ENCODE measurements around the gene PXK.

PXK gene

GRCh38 chr3:58351920-58352319 is 19.2 kb downstream of the PXK start:
- Histone ChIP-seq H3K9me3 (ENCODE audit: control insufficient read depth, low read length) (no peaks in the 10 kb centered on the region), H2BK12ac (ENCODE audit: low read length in 2 of 2) (peak overlapping the region in 1 of 2 experiments; percentile 15), H3K9ac (ENCODE audit: low read length) (no peak overlapping the region), H4K91ac (ENCODE audit: low read length) (no peak overlapping the region), H3K79me1 (replicated peaks; ENCODE audit: low read length, poor library complexity, severe bottlenecking) (peaks cover 13% of the 10 kb centered on the region), H2BK5ac (ENCODE audit: low read depth, low read length, poor library complexity, severe bottlenecking) (no peak overlapping the region), H3K4me2 (ENCODE audit: low read length, poor library complexity, severe bottlenecking) (no peak overlapping the region), H3K4me1 (ENCODE audit: control insufficient read depth, insufficient read depth, low read depth, low read length) (no peaks in the 10 kb centered on the region), H3K27ac (ENCODE audit: low read length, poor library complexity, severe bottlenecking) (no peak overlapping the region), H2AK5ac (ENCODE audit: low read length, severe bottlenecking) (no peak overlapping the region), H3K18ac (ENCODE audit: low read depth in 1 of 2, low read length in 2 of 2) (no peak overlapping the region), H2BK15ac (ENCODE audit: low read depth, poor library complexity, severe bottlenecking) (no peak overlapping the region), H3K4me3 (ENCODE audit: insufficient read depth in 1 of 2, low read depth in 1 of 2, low read length in 2 of 2) (no peak overlapping the region), H3K14ac (ENCODE audit: low read length in 2 of 2) (no peak overlapping the region), H4K8ac (ENCODE audit: low read length) (no peak overlapping the region), H3K23ac (ENCODE audit: low read length in 2 of 2) (no peak overlapping the region), H3K27me3 (ENCODE audit: control insufficient read depth in 1 of 2, insufficient read depth in 1 of 2, low read length in 2 of 2) (no peaks in the 10 kb centered on the region), H3K36me3 (ENCODE audit: control insufficient read depth in 1 of 2, insufficient read depth in 2 of 2, low read depth in 1 of 2, low read length in 2 of 2) (no peaks in the 10 kb centered on the region), H2AFZ (ENCODE audit: low read depth, low read length) (no peak overlapping the region), H2BK120ac (ENCODE audit: low read depth, low read length) (no peak overlapping the region), H3K4ac (ENCODE audit: low read depth in 1 of 2, low read length in 2 of 2) (no peak overlapping the region)
- no peak for DNase-seq
- WGBS, result 68% methylated on average over 3 of the region's 3 CpGs

GRCh38 chr3:58352626-58353025 is 19.9 kb downstream of the PXK start:
- H3K23ac ChIP-seq (ENCODE audit: low read length in 2 of 2), result no peak overlapping the region
- H3K4ac ChIP-seq (ENCODE audit: low read depth in 1 of 2, low read length in 2 of 2), result no peak overlapping the region
- no peak overlapping the region for H2BK5ac ChIP-seq (ENCODE audit: low read depth, low read length, poor library complexity, severe bottlenecking)
- no peak overlapping the region for H2AFZ ChIP-seq (ENCODE audit: low read depth, low read length)
- 95% methylated on average over 6 of the region's 6 CpGs for WGBS
- DNase-seq, result no peak
- peaks cover 13% of the 10 kb centered on the region for H3K79me1 ChIP-seq (replicated peaks; ENCODE audit: low read length, poor library complexity, severe bottlenecking)
- H3K4me2 ChIP-seq (ENCODE audit: low read length, poor library complexity, severe bottlenecking), result no peak overlapping the region
- H3K27ac ChIP-seq (ENCODE audit: low read length, poor library complexity, severe bottlenecking), result no peak overlapping the region
- peak overlapping the region; percentile 39 for H4K8ac ChIP-seq (ENCODE audit: low read length)
- no peak overlapping the region for H3K18ac ChIP-seq (ENCODE audit: low read depth in 1 of 2, low read length in 2 of 2)
- no peak overlapping the region for H3K9ac ChIP-seq (ENCODE audit: low read length)
- no peak overlapping the region for H3K4me3 ChIP-seq (ENCODE audit: insufficient read depth in 1 of 2, low read depth in 1 of 2, low read length in 2 of 2)
- H3K9me3 ChIP-seq (ENCODE audit: control insufficient read depth, low read length), result no peaks in the 10 kb centered on the region
- H2BK12ac ChIP-seq (ENCODE audit: low read length in 2 of 2), result peak overlapping the region in 1 of 2 experiments; percentile 34
- no peaks in the 10 kb centered on the region for H3K36me3 ChIP-seq (ENCODE audit: control insufficient read depth in 1 of 2, insufficient read depth in 2 of 2, low read depth in 1 of 2, low read length in 2 of 2)
- no peaks in the 10 kb centered on the region for H3K4me1 ChIP-seq (ENCODE audit: control insufficient read depth, insufficient read depth, low read depth, low read length)
- no peak overlapping the region for H2BK120ac ChIP-seq (ENCODE audit: low read depth, low read length)
- no peak overlapping the region for H4K91ac ChIP-seq (ENCODE audit: low read length)
- no peak overlapping the region for H2AK5ac ChIP-seq (ENCODE audit: low read length, severe bottlenecking)
- H2BK15ac ChIP-seq (ENCODE audit: low read depth, poor library complexity, severe bottlenecking), result no peak overlapping the region
- no peaks in the 10 kb centered on the region for H3K27me3 ChIP-seq (ENCODE audit: control insufficient read depth in 1 of 2, insufficient read depth in 1 of 2, low read length in 2 of 2)
- no peak overlapping the region for H3K14ac ChIP-seq (ENCODE audit: low read length in 2 of 2)

- H2BK5ac ChIP-seq (ENCODE audit: low read depth, low read length, poor library complexity, severe bottlenecking), result no peak overlapping the region
- H4K8ac ChIP-seq (ENCODE audit: low read length), result no peak overlapping the region
- H2BK120ac ChIP-seq (ENCODE audit: low read depth, low read length), result no peak overlapping the region
- H3K9me3 ChIP-seq (ENCODE audit: control insufficient read depth, low read length), result no peaks in the 10 kb centered on the region
- H3K18ac ChIP-seq (ENCODE audit: low read depth in 1 of 2, low read length in 2 of 2), result no peak overlapping the region
- H3K79me1 ChIP-seq (replicated peaks; ENCODE audit: low read length, poor library complexity, severe bottlenecking), result peaks cover 13% of the 10 kb centered on the region
- H2BK15ac ChIP-seq (ENCODE audit: low read depth, poor library complexity, severe bottlenecking), result no peak overlapping the region
- no peaks in the 10 kb centered on the region for H3K36me3 ChIP-seq (ENCODE audit: control insufficient read depth in 1 of 2, insufficient read depth in 2 of 2, low read depth in 1 of 2, low read length in 2 of 2)
- no peaks in the 10 kb centered on the region for H3K4me1 ChIP-seq (ENCODE audit: control insufficient read depth, insufficient read depth, low read depth, low read length)
- H3K14ac ChIP-seq (ENCODE audit: low read length in 2 of 2), result no peak overlapping the region
- no peak overlapping the region for H3K23ac ChIP-seq (ENCODE audit: low read length in 2 of 2)
- 96% methylated on average over 6 of the region's 8 CpGs for WGBS
- H3K4me3 ChIP-seq (ENCODE audit: insufficient read depth in 1 of 2, low read depth in 1 of 2, low read length in 2 of 2), result no peak overlapping the region
- DNase-seq, result peak; percentile 53
- no peak overlapping the region for H3K27ac ChIP-seq (ENCODE audit: low read length, poor library complexity, severe bottlenecking)
- no peak overlapping the region for H2AFZ ChIP-seq (ENCODE audit: low read depth, low read length)
- no peaks in the 10 kb centered on the region for H3K27me3 ChIP-seq (ENCODE audit: control insufficient read depth in 1 of 2, insufficient read depth in 1 of 2, low read length in 2 of 2)
- no peak overlapping the region for H3K4me2 ChIP-seq (ENCODE audit: low read length, poor library complexity, severe bottlenecking)
- H2AK5ac ChIP-seq (ENCODE audit: low read length, severe bottlenecking), result no peak overlapping the region
- no peak overlapping the region for H2BK12ac ChIP-seq (ENCODE audit: low read length in 2 of 2)
- H3K4ac ChIP-seq (ENCODE audit: low read depth in 1 of 2, low read length in 2 of 2), result no peak overlapping the region
- H3K9ac ChIP-seq (ENCODE audit: low read length), result no peak overlapping the region
- H4K91ac ChIP-seq (ENCODE audit: low read length), result no peak overlapping the region
These were observed 21.2 kb downstream of the PXK start for GRCh38 chr3:58353722-58354553.

GRCh38 chr3:58355179-58355578 is 22.5 kb downstream of the PXK start:
- H2BK15ac ChIP-seq (ENCODE audit: low read depth, poor library complexity, severe bottlenecking), result no peak overlapping the region
- H3K27ac ChIP-seq (ENCODE audit: low read length, poor library complexity, severe bottlenecking), result no peak overlapping the region
- H3K9me3 ChIP-seq (ENCODE audit: control insufficient read depth, low read length), result no peaks in the 10 kb centered on the region
- H2AFZ ChIP-seq (ENCODE audit: low read depth, low read length), result no peak overlapping the region
- H3K18ac ChIP-seq (ENCODE audit: low read depth in 1 of 2, low read length in 2 of 2), result no peak overlapping the region
- no peak overlapping the region for H4K8ac ChIP-seq (ENCODE audit: low read length)
- H3K27me3 ChIP-seq (ENCODE audit: control insufficient read depth in 1 of 2, insufficient read depth in 1 of 2, low read length in 2 of 2), result no peaks in the 10 kb centered on the region
- H3K4me3 ChIP-seq (ENCODE audit: insufficient read depth in 1 of 2, low read depth in 1 of 2, low read length in 2 of 2), result no peak overlapping the region
- H2BK12ac ChIP-seq (ENCODE audit: low read length in 2 of 2), result no peak overlapping the region
- WGBS, result 91% methylated on average over 8 of the region's 8 CpGs
- no peak for DNase-seq
- H2BK120ac ChIP-seq (ENCODE audit: low read depth, low read length), result no peak overlapping the region
- no peak overlapping the region for H3K4me2 ChIP-seq (ENCODE audit: low read length, poor library complexity, severe bottlenecking)
- no peaks in the 10 kb centered on the region for H3K4me1 ChIP-seq (ENCODE audit: control insufficient read depth, insufficient read depth, low read depth, low read length)
- H2AK5ac ChIP-seq (ENCODE audit: low read length, severe bottlenecking), result no peak overlapping the region
- no peaks in the 10 kb centered on the region for H3K36me3 ChIP-seq (ENCODE audit: control insufficient read depth in 1 of 2, insufficient read depth in 2 of 2, low read depth in 1 of 2, low read length in 2 of 2)
- peaks cover 14% of the 10 kb centered on the region for H3K79me1 ChIP-seq (replicated peaks; ENCODE audit: low read length, poor library complexity, severe bottlenecking)
- no peak overlapping the region for H4K91ac ChIP-seq (ENCODE audit: low read length)
- H3K9ac ChIP-seq (ENCODE audit: low read length), result no peak overlapping the region
- H3K4ac ChIP-seq (ENCODE audit: low read depth in 1 of 2, low read length in 2 of 2), result no peak overlapping the region
- H3K23ac ChIP-seq (ENCODE audit: low read length in 2 of 2), result no peak overlapping the region
- H3K14ac ChIP-seq (ENCODE audit: low read length in 2 of 2), result no peak overlapping the region
- H2BK5ac ChIP-seq (ENCODE audit: low read depth, low read length, poor library complexity, severe bottlenecking), result no peak overlapping the region

All from mesenchymal stem cell (in vitro differentiated cells and primary cell).